Measurements from ENCODE around the gene SLC22A17.
A peak's percentile ranks its signal among the peaks of the same experiment; 100 is the strongest.

Gene SLC22A17

GRCh38 chr14:23351681-23352505, 794 bp downstream of the SLC22A17 start:
- Mint-ChIP-seq H3K27me3 (ENCODE audit: low read depth, poor library complexity) (peaks cover 33% of the 10 kb centered on the region), H3K36me3 (ENCODE audit: low read depth) (peaks cover 31% of the 10 kb centered on the region), H3K9me3 (peaks cover 11% of the 10 kb centered on the region), H3K27ac (no peak overlapping the region), H3K4me3 (peak overlapping the region; percentile 84), H3K4me1 (peaks cover 26% of the 10 kb centered on the region)
- peak; percentile 56 for DNase-seq
- TF ChIP-seq CTCF (IDR thresholded peaks at IDR 0.05): peak; percentile 6

GRCh38 chr14:23349156-23349845, 3.4 kb downstream of the SLC22A17 start:
- peaks cover 19% of the 10 kb centered on the region for H3K36me3 Mint-ChIP-seq (ENCODE audit: low read depth)
- H3K4me1 Mint-ChIP-seq: peaks cover 36% of the 10 kb centered on the region
- peaks cover 11% of the 10 kb centered on the region for H3K9me3 Mint-ChIP-seq
- H3K27ac Mint-ChIP-seq: peak overlapping the region; percentile 65
- peaks cover 33% of the 10 kb centered on the region for H3K27me3 Mint-ChIP-seq (ENCODE audit: low read depth, poor library complexity)
- no peak for TF ChIP-seq CTCF (IDR thresholded peaks at IDR 0.05)
- no peak for DNase-seq
- H3K4me3 Mint-ChIP-seq: no peak overlapping the region

GRCh38 chr14:23348297-23348655, 4.4 kb downstream of the SLC22A17 start:
- H3K4me3 Mint-ChIP-seq: no peak overlapping the region
- no peak overlapping the region for H3K27ac Mint-ChIP-seq
- no peak for DNase-seq
- H3K4me1 Mint-ChIP-seq: peaks cover 26% of the 10 kb centered on the region
- H3K9me3 Mint-ChIP-seq: peaks cover 11% of the 10 kb centered on the region
- peaks cover 31% of the 10 kb centered on the region for H3K27me3 Mint-ChIP-seq (ENCODE audit: low read depth, poor library complexity)
- no peak for TF ChIP-seq CTCF (IDR thresholded peaks at IDR 0.05)
- peaks cover 19% of the 10 kb centered on the region for H3K36me3 Mint-ChIP-seq (ENCODE audit: low read depth)

GRCh38 chr14:23347406-23348296, 5.0 kb downstream of the SLC22A17 start:
- Mint-ChIP-seq H3K27me3 (ENCODE audit: low read depth, poor library complexity) (peaks cover 25% of the 10 kb centered on the region), H3K27ac (no peak overlapping the region), H3K4me3 (no peak overlapping the region), H3K36me3 (ENCODE audit: low read depth) (peaks cover 19% of the 10 kb centered on the region), H3K9me3 (peaks cover 11% of the 10 kb centered on the region), H3K4me1 (peaks cover 20% of the 10 kb centered on the region)
- no peak for TF ChIP-seq CTCF (IDR thresholded peaks at IDR 0.05)
- DNase-seq: no peak

GRCh38 chr14:23346693-23347405, 5.8 kb downstream of the SLC22A17 start:
- Mint-ChIP-seq H3K4me1 (peaks cover 20% of the 10 kb centered on the region), H3K4me3 (no peak overlapping the region), H3K36me3 (ENCODE audit: low read depth) (peaks cover 19% of the 10 kb centered on the region), H3K27ac (no peak overlapping the region), H3K9me3 (peaks cover 12% of the 10 kb centered on the region), H3K27me3 (ENCODE audit: low read depth, poor library complexity) (peaks cover 24% of the 10 kb centered on the region)
- no peak for TF ChIP-seq CTCF (IDR thresholded peaks at IDR 0.05)
- no peak for DNase-seq

All from nephron progenitor cell (in vitro differentiated cells).